Endothelial cell of umbilical vein (primary cell): Measurements from ENCODE around the gene CPED1. TPM values are rescaled to one million over a fixed set of nuclear protein-coding genes. Genes with fewer than 3 reads are reported as not detected.

Experiments used
- BruUV-seq: library from RNA; stranded (reverse); fragments of 400-500 nt; replicated peaks from 2 replicates; lab custom pipeline; 2021; lab: Mats Ljungman, UMichigan
- CTCF ChIA-PET: fragments of 300-600, 350-600 bp; sonication (Branson Sonifier 250); formaldehyde crosslinking; loops from one replicate; lab custom pipeline; 2021; ENCODE audit warnings: antibody characterized with exemption, inconsistent platforms; lab: Charles Lee
- POLR2A ChIA-PET: fragments of 300-600, 350-600 bp; sonication (Branson Sonifier 250); formaldehyde crosslinking; loops from one replicate; lab custom pipeline; 2021; ENCODE audit warnings: antibody characterized with exemption, inconsistent platforms; lab: Charles Lee
- DNase-seq: peaks from one replicate; pipeline ENCODE4 v3.0.0-alpha.2; 2011; ENCODE audit warnings: low read depth, low spot score
- FAIRE-seq: peaks from 2 replicates; lab custom pipeline; 2011; peaks lifted over from hg19 to GRCh38; lab: Jason Lieb, UNC
- H2AFZ ChIP-seq: 2 replicates; pipeline ENCODE4 v1.6.0; 2012; ENCODE audit warnings: low read depth, low read length, control low read depth, inconsistent platforms
- H3K27ac ChIP-seq: 2 replicates; pipeline ENCODE4 v1.5.1; 2011; ENCODE audit warnings: low read depth, mild to moderate bottlenecking, control low read depth, low read length, moderate library complexity; ENCODE audit not compliant: insufficient read depth
- H3K27me3 ChIP-seq, 2 experiments: 2 replicates each; pipeline versions ENCODE4 v1.6.0 to v1.6.1; 2011; ENCODE audit warnings: low read length in 2 of 2, mixed read lengths in 1 of 2; ENCODE audit not compliant: control insufficient read depth in 2 of 2, insufficient read depth in 2 of 2
- H3K36me3 ChIP-seq, 2 experiments: 2 replicates in 1 of 2; 3 replicates in 1 of 2; pipeline ENCODE4 v1.5.1; 2011; ENCODE audit warnings: low read length in 2 of 2, mild to moderate bottlenecking in 1 of 2, moderate library complexity in 1 of 2; ENCODE audit not compliant: control insufficient read depth in 2 of 2, insufficient read depth in 2 of 2; ENCODE audit errors: extremely low read depth in 1 of 2
- H3K4me1 ChIP-seq: 3 replicates; pipeline ENCODE4 v1.5.1; 2011; ENCODE audit warnings: mild to moderate bottlenecking, low read length; ENCODE audit not compliant: control insufficient read depth, insufficient read depth; ENCODE audit errors: extremely low read depth
- H3K4me2 ChIP-seq: 2 replicates; pipeline ENCODE4 v1.6.1; 2011; ENCODE audit warnings: low read length, control low read depth, mixed read lengths; ENCODE audit not compliant: insufficient read depth
- H3K4me3 ChIP-seq, 3 experiments: fragments of 200-600 bp in 1 of 3; sonication (generic), shearing (Covaris generic) in 1 of 3; replicated peaks in 1 of 3; 2 replicates each; pipeline ENCODE4 v1.5.1; 2011 to 2016; ENCODE audit warnings: control low read depth in 3 of 3, low read length in 3 of 3, mild to moderate bottlenecking in 2 of 3, inconsistent platforms in 1 of 3, low read depth in 1 of 3, moderate library complexity in 1 of 3; ENCODE audit not compliant: insufficient read depth in 1 of 3
- H3K79me2 ChIP-seq: 2 replicates; pipeline ENCODE4 v1.6.0; 2012; ENCODE audit warnings: low read length, inconsistent platforms; ENCODE audit not compliant: control insufficient read depth, insufficient read depth
- H3K9ac ChIP-seq: replicated peaks from 2 replicates; pipeline ENCODE3; 2011; ENCODE audit warnings: low read length, control low read depth; ENCODE audit not compliant: insufficient read depth; ENCODE audit errors: extremely low read depth
- H3K9me1 ChIP-seq: replicated peaks from 3 replicates; pipeline ENCODE4 v1.6.0; 2011; ENCODE audit warnings: mild to moderate bottlenecking, low read length; ENCODE audit not compliant: control insufficient read depth, insufficient read depth; ENCODE audit errors: extremely low read depth
- H3K9me3 ChIP-seq: replicated peaks from 2 replicates; pipeline ENCODE4 v1.5.1; 2012; ENCODE audit warnings: low read length, inconsistent platforms; ENCODE audit not compliant: control insufficient read depth, insufficient read depth
- H4K20me1 ChIP-seq: replicated peaks from 2 replicates; pipeline ENCODE3; 2011; ENCODE audit warnings: mild to moderate bottlenecking, low read length; ENCODE audit not compliant: control insufficient read depth, insufficient read depth; ENCODE audit errors: extremely low read depth
- CTCF ChIP-seq, 2 donors: IDR thresholded peaks; 1 replicate in 1 of 2; 2 replicates in 1 of 2; pipeline ENCODE4 v1.5.1; 2011; ENCODE audit warnings: low read length in 2 of 2, mild to moderate bottlenecking in 2 of 2, moderate library complexity in 2 of 2, control low read depth in 1 of 2, inconsistent platforms in 1 of 2, low read depth in 1 of 2; ENCODE audit not compliant: insufficient read depth in 1 of 2; ENCODE audit errors: extremely low read depth in 1 of 2
- EZH2 ChIP-seq: IDR thresholded peaks from 2 replicates; pipeline ENCODE4 v1.6.1; 2012; ENCODE audit warnings: borderline replicate concordance, low read depth, mild to moderate bottlenecking, moderate library complexity, low read length, inconsistent platforms; ENCODE audit not compliant: severe bottlenecking
- FOS ChIP-seq: IDR thresholded peaks from 2 replicates; pipeline ENCODE4 v1.6.1; 2011; ENCODE audit warnings: mild to moderate bottlenecking, low read length, moderate library complexity, borderline replicate concordance; ENCODE audit not compliant: insufficient read depth
- GATA2 ChIP-seq: IDR thresholded peaks from 2 replicates; pipeline ENCODE4 v1.7.0; 2011; ENCODE audit warnings: low read depth, mild to moderate bottlenecking, moderate library complexity, mixed read lengths, low read length; ENCODE audit not compliant: insufficient read length, insufficient read depth
- JUN ChIP-seq: IDR thresholded peaks from 2 replicates; pipeline ENCODE4 v1.6.1; 2011; ENCODE audit warnings: borderline replicate concordance, low read depth; ENCODE audit not compliant: insufficient read length, insufficient read depth
- MAX ChIP-seq: IDR thresholded peaks from 2 replicates; pipeline ENCODE4 v1.6.1; 2011; ENCODE audit not compliant: insufficient read depth, insufficient read length
- MYC ChIP-seq: IDR thresholded peaks from one replicate; pipeline ENCODE4 v1.6.1; 2011; ENCODE audit warnings: mild to moderate bottlenecking, low read depth, low read length
- POLR2A ChIP-seq: IDR thresholded peaks from 2 replicates; pipeline ENCODE4 v1.6.1; 2012; ENCODE audit warnings: low read depth, mild to moderate bottlenecking, control low read depth, low read length
- POLR2AphosphoS5 ChIP-seq: IDR thresholded peaks from 2 replicates; pipeline ENCODE4 v1.6.1; 2012; ENCODE audit warnings: low read depth, mild to moderate bottlenecking, control low read depth, low read length, moderate library complexity; ENCODE audit not compliant: insufficient read depth
- dilution Hi-C: fragments of 300-500 bp; cut with MboI; formaldehyde crosslinking; loops from one replicate; pipeline ENCODE4 v1.15.0; 2019; ENCODE audit warnings: low sequenced_read_pairs; ENCODE audit not compliant: extremely low pct_ligation_motif_present
- intact Hi-C: fragments of 100-400 bp; cut with micrococcal nuclease; formaldehyde crosslinking; loops from one replicate; pipeline ENCODE4 v1.10.0; 2022
- polyA plus RNA-seq, 4 experiments: library from polyadenylated mRNA; depleted of rRNA in 3 of 4; stranded (reverse) in 3 of 4; unstranded in 1 of 4; fragments of >200 nt; gene quantifications; 2 replicates each; pipeline versions ENCODE4 v1.2.1 to v1.2.3, GENCODE V29; 2011 to 2012; ENCODE audit warnings: missing spikeins in 1 of 4
- total RNA-seq: library from RNA; stranded (reverse); gene quantifications from 2 replicates; pipeline ENCODE4 v1.2.3, GENCODE V29; 2021

Gene CPED1
- total and polyA plus RNA-seq, 2 donors (not counting 3 experiments of a cell fraction or from before 2014, with no cell fraction given): 0.22 to 3.0 TPM

GRCh38 chr7:120964088-120964487, 24.4 kb upstream of the CPED1 start:
- no peak for TF ChIP-seq EZH2
- no peak for TF ChIP-seq FOS
- TF ChIP-seq MYC: no peak
- TF ChIP-seq GATA2: no peak
- no peak for TF ChIP-seq JUN
- TF ChIP-seq POLR2AphosphoS5: no peak
- TF ChIP-seq MAX: no peak
- no peak for TF ChIP-seq CTCF (IDR thresholded peaks at IDR 0.05; ENCODE audit: extremely low read depth in 1 of 2, insufficient read depth in 1 of 2, low read depth in 1 of 2, low read length in 2 of 2)
- no peak for TF ChIP-seq POLR2A
- Histone ChIP-seq H2AFZ (no peak overlapping the region), H3K9me3 (no peaks in the 10 kb centered on the region), H3K79me2 (peaks cover 7% of the 10 kb centered on the region), H3K27ac (no peak overlapping the region), H3K27me3 (no peaks in the 10 kb centered on the region), H3K9me1 (no peaks in the 10 kb centered on the region), H3K4me2 (no peak overlapping the region), H4K20me1 (no peaks in the 10 kb centered on the region), H3K36me3 (peaks cover 10 to 19% of the 10 kb centered on the region in 2 experiments), H3K4me1 (peaks cover 12% of the 10 kb centered on the region), H3K4me3 (no peak overlapping the region), H3K9ac (no peak overlapping the region)
- no TSS peak for BruUV-seq
- FAIRE-seq: no peak
- CTCF ChIA-PET: no interaction called here
- dilution Hi-C loops (no loop called here), intact Hi-C loops (no loop called here)
- DNase-seq: no peak
- POLR2A ChIA-PET: no interaction called here
